Caco-2 (cell line): Measurements from ENCODE around the gene GTF3C2. TPM values are rescaled to one million over a fixed set of nuclear protein-coding genes. Genes with fewer than 3 reads are reported as not detected.

Experiments
- BruUV-seq: library from RNA; stranded (reverse); fragments of 400-500 nt; replicated peaks from 2 replicates; lab custom pipeline; 2021; lab: Mats Ljungman, UMichigan
- CTCF ChIA-PET: fragments of 300-600 bp; sonication (Branson Sonifier 250); formaldehyde crosslinking; loops from one replicate; lab custom pipeline; 2022; ENCODE audit warnings: antibody characterized with exemption; lab: Charles Lee
- POLR2A ChIA-PET: fragments of 300-600 bp; sonication (Branson Sonifier 250); formaldehyde crosslinking; loops from one replicate; lab custom pipeline; 2022; ENCODE audit warnings: antibody characterized with exemption; lab: Charles Lee
- DNase-seq, 2 experiments: peaks; one replicate each; pipeline versions ENCODE4 v3.0.0 to v3.0.0-alpha.2; 2020 to 2022
- H3K27me3 ChIP-seq: replicated peaks from 2 replicates; pipeline ENCODE4 v1.6.0; 2011; ENCODE audit warnings: low read length; ENCODE audit not compliant: control insufficient read depth, insufficient read depth
- H3K36me3 ChIP-seq: 2 replicates; pipeline ENCODE4 v1.5.1; 2011; ENCODE audit warnings: low read length; ENCODE audit not compliant: control insufficient read depth, insufficient read depth
- H3K4me1 ChIP-seq: fragments of 250-450 bp; sonication (Bioruptor Pico); 2 replicates; pipeline ENCODE4 v1.5.1; 2020; ENCODE audit warnings: mild to moderate bottlenecking
- H3K4me3 ChIP-seq: 2 replicates; pipeline ENCODE4 v1.5.1; 2011; ENCODE audit warnings: low read depth, mild to moderate bottlenecking, control low read depth, low read length
- H3K9me3 ChIP-seq: fragments of 250-450 bp; sonication (Bioruptor Pico); 2 replicates; pipeline ENCODE4 v1.5.1; 2020; ENCODE audit warnings: mild to moderate bottlenecking, moderate library complexity
- H3K27ac Mint-ChIP-seq: one replicate; pipeline ENCODE4 v1.8.0; 2022; ENCODE audit warnings: mixed read lengths; ENCODE audit not compliant: unreplicated experiment
- H3K27me3 Mint-ChIP-seq: one replicate; pipeline ENCODE4 v1.8.0; 2022; ENCODE audit warnings: mixed read lengths; ENCODE audit not compliant: insufficient read depth, unreplicated experiment
- H3K36me3 Mint-ChIP-seq: one replicate; pipeline ENCODE4 v1.8.0; 2022; ENCODE audit warnings: mild to moderate bottlenecking, mixed read lengths; ENCODE audit not compliant: insufficient read depth, unreplicated experiment
- H3K4me1 Mint-ChIP-seq: one replicate; pipeline ENCODE4 v1.8.0; 2022; ENCODE audit warnings: low read depth, mixed read lengths; ENCODE audit not compliant: unreplicated experiment
- H3K4me3 Mint-ChIP-seq: one replicate; pipeline ENCODE4 v1.8.0; 2022; ENCODE audit warnings: mild to moderate bottlenecking, moderate library complexity, mixed read lengths; ENCODE audit not compliant: unreplicated experiment
- H3K9me3 Mint-ChIP-seq: one replicate; pipeline ENCODE4 v1.8.0; 2022; ENCODE audit warnings: mixed read lengths; ENCODE audit not compliant: unreplicated experiment
- CTCF ChIP-seq, 2 experiments: fragments of 200-600 bp in 1 of 2; IDR thresholded peaks; 1 replicate in 1 of 2; 2 replicates in 1 of 2; pipeline versions ENCODE4 v1.5.1 to v1.8.0; 2011 to 2022; ENCODE audit warnings: antibody characterized with exemption in 1 of 2, control low read depth in 1 of 2, inconsistent platforms in 1 of 2, low read depth in 1 of 2, low read length in 1 of 2, mild to moderate bottlenecking in 1 of 2, moderate library complexity in 1 of 2; ENCODE audit not compliant: insufficient read depth in 1 of 2, severe bottlenecking in 1 of 2, unreplicated experiment in 1 of 2
- intact Hi-C: fragments of 100-400 bp; cut with micrococcal nuclease; formaldehyde crosslinking; loops from one replicate; pipeline ENCODE4 v1.10.0; 2022; ENCODE audit not compliant: unreplicated experiment
- total RNA-seq: library from RNA; stranded (reverse); gene quantifications from 2 replicates; pipeline ENCODE4 v1.2.3, GENCODE V29; 2022

Gene GTF3C2
- total RNA-seq, 1 experiment from 2014 or later, result 91.4 TPM

- Histone ChIP-seq H3K27me3 (no peaks in the 10 kb centered on the region), H3K4me3 (peak overlapping the region; percentile 82), H3K9me3 (no peaks in the 10 kb centered on the region), H3K4me1 (peaks cover 15% of the 10 kb centered on the region), H3K36me3 (peaks cover 8% of the 10 kb centered on the region)
- peaks cover 94% of the 10 kb centered on the region for H3K36me3 Mint-ChIP-seq
- TSS peak; percentile 22 for BruUV-seq
- peak overlapping the region; percentile 85 for H3K4me3 Mint-ChIP-seq
- DNase-seq, result peak; percentile 35 to 81
- POLR2A ChIA-PET, result interaction anchor here (0.7 to 2.0 kb wide), 8 partner anchors 9 to 283 kb away, joined by 3 to 10 read pairs (median 6); partner anchors contain the start of genes EIF2B4, GTF3C2, NRBP1 and PPM1G
- H3K9me3 Mint-ChIP-seq, result no peaks in the 10 kb centered on the region
- peaks cover 11% of the 10 kb centered on the region for H3K4me1 Mint-ChIP-seq
- H3K27me3 Mint-ChIP-seq, result no peaks in the 10 kb centered on the region
- intact Hi-C loops, result loop anchor here (1.0 kb wide), 1 partner anchor 10 kb away; the partner anchor contains the start of genes EIF2B4 and SNX17
- CTCF ChIA-PET, result interaction anchor here (1.2 to 1.9 kb wide), 2 partner anchors 11 to 59 kb away, joined by 3 to 6 read pairs; partner anchors contain the start of gene EIF2B4
- H3K27ac Mint-ChIP-seq, result peak overlapping the region; percentile 98
- no peak for TF ChIP-seq CTCF (IDR thresholded peaks at IDR 0.05; ENCODE audit: insufficient read depth in 1 of 2, low read depth in 1 of 2, low read length in 1 of 2, severe bottlenecking in 1 of 2, unreplicated experiment in 1 of 2)
Measured at GRCh38 chr2:27379836-27380625, 23.5 kb upstream of the GTF3C2 start.

DNA sequence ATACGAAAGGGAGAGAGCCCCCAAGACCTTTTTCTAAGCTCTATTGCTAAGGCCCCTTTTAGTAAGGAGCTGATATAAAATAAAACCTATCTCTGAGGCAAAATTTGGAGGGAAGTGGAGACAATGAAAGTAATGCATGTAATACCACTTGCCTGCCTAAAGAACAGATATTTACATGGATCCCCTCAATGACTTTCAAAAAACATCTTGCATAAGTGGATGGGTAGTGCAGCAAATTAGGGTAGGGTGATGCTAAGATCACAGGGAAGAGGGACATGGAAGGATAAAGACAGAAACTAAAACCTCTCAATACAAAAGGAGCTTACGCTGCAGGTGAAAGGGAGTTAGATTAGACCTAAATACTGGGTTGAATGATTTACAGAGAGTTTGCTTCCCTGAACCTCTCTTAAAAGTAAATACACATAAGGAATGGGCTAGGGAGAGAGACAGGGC, 22.8 kb upstream of the GTF3C2 start:
- Mint-ChIP-seq H3K27me3 (no peaks in the 10 kb centered on the region), H3K27ac (peak overlapping the region; percentile 98), H3K4me1 (peaks cover 11% of the 10 kb centered on the region), H3K4me3 (peak overlapping the region; percentile 85), H3K36me3 (peaks cover 94% of the 10 kb centered on the region), H3K9me3 (no peaks in the 10 kb centered on the region)
- DNase-seq, result no peak
- POLR2A ChIA-PET, result interaction anchor here (0.6 to 2.0 kb wide), 5 partner anchors 8 to 284 kb away, joined by 3 to 10 read pairs (median 5); partner anchors contain the start of genes EIF2B4, NRBP1, SLC4A1AP and SNX17
- H3K27me3 ChIP-seq, result no peaks in the 10 kb centered on the region
- no peaks in the 10 kb centered on the region for H3K9me3 ChIP-seq
- CTCF ChIA-PET, result interaction anchor here (0.6 to 1.9 kb wide), 3 partner anchors 10 to 123 kb away, joined by 3 to 6 read pairs (median 5); partner anchors contain the start of gene EIF2B4
- peak overlapping the region; percentile 82 for H3K4me3 ChIP-seq
- no TSS peak for BruUV-seq
- peaks cover 8% of the 10 kb centered on the region for H3K36me3 ChIP-seq
- H3K4me1 ChIP-seq, result peaks cover 15% of the 10 kb centered on the region
- TF ChIP-seq CTCF (IDR thresholded peaks at IDR 0.05; ENCODE audit: insufficient read depth in 1 of 2, low read depth in 1 of 2, low read length in 1 of 2, severe bottlenecking in 1 of 2, unreplicated experiment in 1 of 2), result no peak
- intact Hi-C loops, result no loop called here

DNA sequence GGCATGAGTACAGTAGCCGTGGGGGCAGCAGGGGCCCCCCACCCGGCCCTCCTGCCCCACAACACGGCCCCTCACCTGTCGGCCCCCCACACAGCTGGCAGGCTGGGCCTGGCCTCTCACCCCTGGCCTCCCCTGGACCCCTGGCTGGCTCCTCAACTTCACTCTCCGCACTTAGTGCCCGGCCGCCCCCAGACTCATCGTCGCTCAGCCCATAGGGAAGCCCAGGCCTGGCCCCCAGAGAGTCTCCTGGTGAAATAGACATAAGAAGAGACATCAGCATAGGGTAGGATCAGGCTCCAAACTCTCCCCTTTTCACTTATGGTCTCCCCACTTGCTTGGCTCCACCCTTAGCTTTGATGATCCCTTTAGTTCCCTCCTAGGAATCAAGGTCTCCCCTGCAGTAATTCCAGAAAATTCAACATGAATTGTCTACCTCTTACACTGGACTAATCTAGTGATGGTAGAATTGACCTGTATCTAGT, 22.3 kb upstream of the GTF3C2 start:
- intact Hi-C loops, result no loop called here
- Histone ChIP-seq H3K36me3 (peaks cover 8% of the 10 kb centered on the region), H3K27me3 (no peaks in the 10 kb centered on the region), H3K9me3 (no peaks in the 10 kb centered on the region), H3K4me3 (peak overlapping the region; percentile 82), H3K4me1 (peaks cover 15% of the 10 kb centered on the region)
- POLR2A ChIA-PET, result interaction anchor here (0.6 to 1.0 kb wide), 2 partner anchors 29 to 49 kb away, joined by 4 to 5 read pairs; partner anchors contain the start of gene NRBP1
- H3K27me3 Mint-ChIP-seq, result no peaks in the 10 kb centered on the region
- peak overlapping the region; percentile 85 for H3K4me3 Mint-ChIP-seq
- CTCF ChIA-PET, result interaction anchor here (0.6 kb wide), 1 partner anchor 123 kb away, joined by 5 read pairs; no protein-coding TSS in a partner anchor
- peak overlapping the region; percentile 98 for H3K27ac Mint-ChIP-seq
- H3K9me3 Mint-ChIP-seq, result no peaks in the 10 kb centered on the region
- no peak for TF ChIP-seq CTCF (IDR thresholded peaks at IDR 0.05; ENCODE audit: insufficient read depth in 1 of 2, low read depth in 1 of 2, low read length in 1 of 2, severe bottlenecking in 1 of 2, unreplicated experiment in 1 of 2)
- H3K36me3 Mint-ChIP-seq, result peaks cover 94% of the 10 kb centered on the region
- DNase-seq, result no peak
- BruUV-seq, result no TSS peak
- peaks cover 11% of the 10 kb centered on the region for H3K4me1 Mint-ChIP-seq
